Measurements from ENCODE around the gene SEMA3B.
"Not testable (repeated sequence)": the region's sequence is repeated elsewhere in the genome, so short reads cannot be mapped to it uniquely, and the experiment has no call there.

The SEMA3B gene

DNA sequence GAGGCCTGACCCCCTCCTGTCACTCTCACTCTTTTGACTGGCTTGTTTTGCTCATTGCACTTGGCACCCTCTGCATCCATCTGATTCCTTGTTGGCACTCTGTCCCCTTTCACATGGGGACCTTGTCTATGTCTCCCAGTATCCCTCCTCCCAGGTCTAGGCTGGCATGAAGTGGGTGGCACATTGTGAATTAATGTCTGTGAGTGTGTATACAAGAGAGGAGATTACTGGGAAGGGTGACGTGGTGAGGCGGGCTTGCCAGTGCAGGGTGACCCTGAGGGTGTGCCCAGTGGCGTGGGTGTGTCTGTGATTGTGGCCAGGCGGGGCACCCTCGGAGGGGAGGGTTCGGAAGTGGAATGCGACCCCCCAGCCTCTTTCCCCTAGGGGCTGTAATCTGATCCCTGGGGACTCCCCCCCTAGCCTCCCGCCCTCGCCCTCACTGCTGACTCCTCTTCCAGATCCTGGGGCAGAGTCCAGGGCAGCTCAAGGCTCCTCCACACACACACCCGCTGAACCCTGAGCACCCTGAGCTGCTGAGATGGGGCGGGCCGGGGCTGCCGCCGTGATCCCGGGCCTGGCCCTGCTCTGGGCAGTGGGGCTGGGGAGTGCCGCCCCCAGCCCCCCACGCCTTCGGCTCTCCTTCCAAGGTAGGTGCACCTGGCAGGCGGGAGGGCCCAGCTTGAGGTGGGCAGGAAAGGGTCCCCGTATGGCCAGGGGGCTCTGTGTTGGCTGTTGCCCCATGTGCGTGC, at the start of gene SEMA3B:
SEMA3B (plus strand) TSS at position 445 of the 749 bp plus-strand sequence; CDS start at position 539, 94 bp downstream.
- DNase-seq, result no peak

DNA sequence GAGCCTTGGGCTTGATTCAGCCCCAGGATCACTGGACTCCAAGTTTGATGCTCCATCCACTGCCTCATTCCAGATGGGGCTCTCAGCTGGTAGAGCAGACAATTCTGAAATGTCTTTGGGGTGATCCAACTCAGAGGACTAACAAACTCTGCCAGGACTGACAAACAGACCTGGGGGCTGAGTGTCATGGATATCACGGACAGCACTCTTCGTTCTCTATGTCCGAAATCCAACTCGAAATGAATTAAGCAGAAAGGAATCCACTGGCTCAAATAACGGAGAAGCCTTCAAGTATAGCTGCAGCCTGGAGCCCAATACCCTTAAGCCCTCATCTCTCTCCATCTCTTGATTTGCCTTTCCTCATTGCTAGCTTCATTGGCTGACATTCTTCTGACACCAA, 49.7 kb upstream of the SEMA3B start:
- DNase-seq, result no peak

DNA sequence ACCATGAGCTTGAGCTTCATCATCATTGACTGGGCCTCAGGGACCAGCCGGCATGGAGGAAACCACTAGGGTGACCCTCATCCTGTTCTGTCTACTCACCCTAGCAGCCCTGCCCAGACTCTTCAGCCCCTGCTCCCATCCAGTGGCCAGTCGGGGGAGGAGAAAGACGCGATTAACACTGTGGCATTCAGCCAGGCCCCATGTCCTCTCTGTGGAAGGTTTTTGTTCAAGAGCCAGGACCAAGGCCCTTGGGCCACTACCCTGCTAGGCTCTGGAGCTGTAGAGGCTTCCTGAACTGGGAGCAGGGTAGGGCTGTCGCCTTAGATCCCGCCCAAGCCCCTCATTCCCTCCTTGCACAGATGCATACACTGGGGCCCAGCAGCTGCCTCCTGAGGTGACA, 48.8 kb upstream of the SEMA3B start:
- DNase-seq, result no peak

DNA sequence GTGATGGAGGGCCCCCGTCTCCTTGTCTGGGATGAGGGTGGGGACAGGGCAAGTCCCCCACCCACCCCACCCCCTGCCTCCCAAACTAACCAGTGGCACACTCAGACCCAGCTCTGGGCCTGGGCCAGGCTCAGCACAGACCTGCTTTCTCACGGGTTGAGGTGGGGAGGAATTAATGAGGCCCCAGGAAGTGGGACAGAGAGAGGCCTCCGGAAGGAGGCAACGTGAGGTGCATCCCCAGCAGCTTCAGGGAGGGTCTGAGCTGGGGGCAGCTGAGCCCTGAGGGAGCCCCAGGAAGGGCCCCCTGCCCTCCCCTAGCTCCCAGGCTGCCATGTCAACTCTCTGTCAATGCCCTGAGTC, 47.9 kb upstream of the SEMA3B start:
- no peak for DNase-seq

DNA sequence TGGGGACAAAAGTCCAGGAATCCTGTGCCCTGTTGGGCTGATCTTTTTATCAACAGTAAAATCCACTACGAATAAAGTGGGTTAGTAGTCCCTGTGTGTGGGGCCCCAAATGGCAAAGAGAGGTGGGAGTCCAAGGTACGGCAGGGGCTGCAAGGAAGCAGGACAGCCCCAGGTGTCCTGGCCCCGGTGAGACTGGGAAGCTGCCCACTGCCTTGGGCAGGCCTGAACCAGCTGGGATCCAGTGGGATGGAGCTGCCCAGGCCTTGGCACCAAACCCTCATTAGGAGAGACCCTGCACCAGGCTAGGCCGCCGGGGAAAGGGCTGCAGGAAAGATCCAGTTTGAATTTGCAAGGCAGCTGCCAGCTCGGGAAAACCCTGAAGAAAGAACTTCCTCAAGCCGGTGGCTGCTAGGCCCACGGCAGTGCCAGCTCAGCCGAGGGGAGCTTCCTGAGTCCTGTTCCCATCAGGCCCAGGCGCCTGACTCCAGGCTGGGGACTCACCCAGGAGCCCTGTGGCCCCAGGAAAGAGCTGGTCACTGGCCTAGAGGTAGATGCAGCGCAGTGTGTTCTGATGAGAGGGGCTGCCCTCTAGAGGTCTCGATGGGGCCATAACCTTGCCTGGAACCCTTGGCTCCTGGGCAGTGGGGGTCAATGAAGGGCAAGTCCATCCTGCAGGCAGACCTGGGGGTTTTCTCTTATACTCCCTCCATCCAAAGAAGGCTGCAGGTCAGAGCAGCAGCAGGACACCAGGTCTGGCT, 47.4 kb upstream of the SEMA3B start:
- DNase-seq, result no peak

DNA sequence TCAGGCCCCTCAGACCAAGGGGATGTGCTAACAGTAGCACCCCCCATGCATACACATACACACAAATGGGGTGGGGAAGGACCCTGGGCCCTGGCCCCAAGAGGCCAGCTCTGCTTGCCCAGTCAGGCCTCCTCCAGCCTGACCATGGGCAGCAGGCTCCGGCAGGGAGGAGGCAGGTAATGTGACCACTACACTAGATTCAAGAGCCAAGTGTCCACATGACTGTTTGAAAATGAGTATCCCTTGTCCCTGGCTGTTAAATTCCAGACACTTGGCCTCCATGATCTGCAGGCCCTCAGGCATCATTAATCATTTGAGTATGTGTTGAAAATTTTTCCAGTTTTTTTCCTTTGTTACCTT, 46.8 kb upstream of the SEMA3B start:
- no peak for DNase-seq

DNA sequence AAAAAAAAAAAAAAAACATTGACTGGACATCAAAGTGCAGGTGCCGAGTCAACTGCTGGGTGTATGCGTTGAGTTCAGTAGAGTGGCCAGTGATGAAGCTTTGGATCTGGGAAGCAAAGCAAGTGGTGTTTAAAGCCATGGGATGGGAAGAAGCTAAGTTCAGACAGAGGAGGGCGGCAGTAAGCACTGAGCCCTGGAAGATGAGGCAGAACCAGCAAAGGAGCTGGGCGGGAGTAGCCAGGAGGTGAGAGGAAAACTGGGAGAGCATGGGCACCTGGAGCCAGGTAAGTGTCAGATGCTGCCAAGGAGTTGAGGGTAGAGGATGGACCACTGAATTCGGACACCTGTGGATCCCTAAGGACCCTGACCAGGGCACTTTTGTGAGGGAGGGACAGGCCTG, 44.3 kb upstream of the SEMA3B start:
- DNase-seq, result no peak

DNA sequence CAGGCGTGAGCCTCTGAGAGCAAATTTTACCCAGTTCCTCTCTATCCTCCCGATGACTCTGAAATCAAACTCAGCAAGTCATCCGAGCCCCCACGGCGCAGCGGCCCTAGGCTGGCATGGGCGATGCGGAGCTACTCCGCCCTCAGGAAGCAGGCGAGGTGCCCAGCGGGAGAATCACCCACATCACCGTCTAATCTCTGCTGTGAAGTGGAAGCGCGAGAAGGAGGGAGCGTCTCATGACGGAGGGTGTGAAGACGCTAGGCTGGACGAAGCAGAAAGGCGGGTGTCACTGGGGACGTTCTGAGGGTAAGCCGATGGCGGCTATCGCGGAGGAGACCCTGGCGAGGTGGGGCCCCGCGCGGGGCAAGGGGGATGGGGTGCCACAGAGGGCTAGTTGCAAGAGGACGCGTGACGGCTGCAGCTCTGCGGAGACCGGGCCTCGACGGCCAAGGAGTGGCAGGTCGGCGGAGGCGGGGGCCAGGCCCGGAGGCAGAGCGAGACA, 42.0 kb upstream of the SEMA3B start:
- DNase-seq, result no peak

DNA sequence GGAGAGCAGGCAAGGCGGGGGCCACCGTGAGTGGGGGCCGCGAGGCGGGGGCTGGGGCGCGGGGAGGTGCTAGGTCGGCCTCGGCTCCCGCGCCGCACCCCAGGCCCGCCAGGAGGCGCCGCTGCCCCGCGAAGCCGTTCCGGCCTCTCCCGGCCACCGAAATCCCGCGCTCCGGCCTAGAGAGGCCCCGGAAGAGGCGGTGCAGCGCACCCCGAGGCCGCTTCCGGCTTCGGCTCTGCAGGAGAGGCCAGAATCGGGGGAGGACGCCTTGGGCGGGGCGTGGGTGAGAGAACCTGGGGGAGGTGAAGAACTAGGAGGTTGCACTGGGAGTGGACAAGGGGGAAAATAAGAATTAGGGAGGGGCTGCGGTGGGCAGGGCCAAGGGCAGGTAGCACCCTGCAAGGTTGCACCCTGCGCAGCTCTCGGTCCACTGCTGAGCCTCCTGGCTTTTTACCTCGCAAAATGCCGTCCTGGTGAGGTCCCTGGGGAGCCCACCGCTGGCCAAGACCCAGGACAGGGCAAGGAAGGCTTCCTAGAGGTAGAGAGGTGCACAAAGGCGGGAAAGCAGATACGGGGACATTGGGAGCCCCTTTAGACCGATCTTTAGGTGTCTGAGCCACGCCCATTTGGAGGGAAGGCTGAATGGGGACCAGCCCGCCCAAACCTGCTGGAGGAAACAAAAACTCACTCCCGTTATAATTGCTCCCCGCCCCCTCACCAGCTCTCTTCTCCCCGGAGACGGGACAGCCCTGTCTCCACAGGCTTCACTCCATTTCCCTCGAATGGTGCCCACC, 41.4 kb upstream of the SEMA3B start:
- DNase-seq, result peak; percentile 87

DNA sequence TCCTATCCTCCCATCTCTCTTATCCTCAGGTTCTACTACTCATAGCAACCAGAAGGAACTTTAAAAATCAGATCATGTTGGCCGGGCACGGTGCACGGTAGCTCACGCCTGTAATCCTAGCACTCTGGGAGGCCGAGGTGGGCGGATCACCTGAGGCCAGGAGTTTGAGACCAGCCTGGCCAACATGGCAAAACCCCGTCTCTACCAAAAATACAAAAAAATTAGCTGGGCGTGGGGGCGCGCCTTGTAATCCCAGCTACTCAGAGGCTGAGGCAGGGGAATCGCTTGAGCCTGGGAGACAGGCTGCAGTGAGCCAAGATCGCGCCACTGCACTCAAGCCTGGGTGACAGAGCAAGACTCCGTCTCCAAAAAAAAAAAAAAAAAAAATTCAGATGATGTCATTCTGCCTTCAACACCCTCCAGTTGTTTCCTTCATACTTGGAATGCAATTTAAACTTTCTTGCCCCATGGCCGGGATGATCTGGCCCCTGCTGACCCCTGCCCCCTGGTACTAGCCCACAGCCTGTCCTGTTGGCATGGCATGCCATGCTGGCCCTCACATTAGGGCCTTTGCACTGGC, 40.7 kb upstream of the SEMA3B start:
- not testable (repeated sequence) for DNase-seq

DNA sequence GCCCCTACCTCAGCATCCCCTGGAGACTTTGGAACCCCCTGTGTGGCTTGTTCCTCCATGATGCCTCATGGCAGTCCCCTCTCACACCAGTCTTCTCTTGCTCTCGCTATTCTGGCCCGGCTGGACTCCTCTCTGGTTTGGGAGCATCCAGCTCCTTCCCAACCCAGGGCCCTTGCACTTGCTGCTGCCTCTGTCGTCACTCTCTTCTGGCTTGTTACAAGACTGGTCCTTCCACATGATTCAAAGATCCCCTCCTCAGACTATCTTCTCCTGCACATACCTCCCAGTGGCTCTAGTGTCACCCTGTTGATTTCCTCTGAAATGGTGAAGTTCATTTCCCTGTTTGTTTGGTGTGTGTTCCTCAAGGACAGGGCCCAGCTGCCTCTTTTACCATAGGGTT, 39.5 kb upstream of the SEMA3B start:
- no peak for DNase-seq

DNA sequence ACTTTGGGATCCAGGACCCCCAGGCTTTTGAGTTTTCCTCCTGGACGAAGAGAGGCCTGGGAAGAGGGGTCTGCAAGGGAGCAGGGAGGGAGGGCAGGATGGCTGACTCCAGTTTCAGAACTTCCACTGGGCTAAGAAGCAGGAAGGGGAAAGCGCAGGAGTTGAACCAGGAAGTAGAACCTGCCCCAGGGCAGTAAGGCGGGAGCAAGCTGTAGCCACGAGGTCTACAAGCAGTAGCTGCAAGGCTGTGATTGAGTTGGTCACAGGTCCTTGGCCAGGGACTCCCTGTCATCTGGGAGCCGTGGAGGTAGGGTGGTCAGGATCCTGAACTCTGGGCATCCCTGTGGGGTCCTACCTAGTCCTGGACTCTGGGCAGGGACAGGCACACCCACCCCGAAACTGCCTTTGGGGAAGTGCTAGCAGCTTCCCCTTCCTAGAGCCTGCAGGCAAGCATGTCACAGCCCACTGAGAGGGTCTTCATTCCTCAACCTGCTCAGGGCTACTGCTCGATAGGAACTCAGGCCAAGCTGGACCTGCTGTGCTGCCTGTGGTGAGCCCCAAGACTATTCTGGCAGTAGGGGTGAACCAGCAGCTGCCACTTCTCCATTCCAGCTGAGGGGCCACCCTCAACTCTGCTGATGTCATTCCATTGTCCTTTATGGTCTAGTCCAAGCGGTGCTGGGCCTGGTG, 38.7 kb upstream of the SEMA3B start:
- no peak for DNase-seq

DNA sequence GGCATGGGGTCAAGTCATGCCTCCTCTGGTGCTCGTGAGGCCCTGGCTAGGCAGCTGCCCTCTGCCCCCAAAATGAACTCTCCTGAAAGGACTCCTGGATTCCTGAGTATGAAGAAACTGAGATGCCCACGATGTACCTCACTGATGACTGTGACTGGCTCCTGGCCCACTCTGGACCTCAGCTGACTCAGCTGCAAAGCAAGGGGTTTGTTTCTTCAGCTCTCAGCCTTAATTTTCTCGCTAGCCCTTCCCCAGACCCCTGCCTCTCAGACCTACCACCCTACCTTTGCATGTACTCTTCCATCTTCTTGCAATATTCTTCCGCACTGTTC, 38.2 kb upstream of the SEMA3B start:
- DNase-seq, result no peak

DNA sequence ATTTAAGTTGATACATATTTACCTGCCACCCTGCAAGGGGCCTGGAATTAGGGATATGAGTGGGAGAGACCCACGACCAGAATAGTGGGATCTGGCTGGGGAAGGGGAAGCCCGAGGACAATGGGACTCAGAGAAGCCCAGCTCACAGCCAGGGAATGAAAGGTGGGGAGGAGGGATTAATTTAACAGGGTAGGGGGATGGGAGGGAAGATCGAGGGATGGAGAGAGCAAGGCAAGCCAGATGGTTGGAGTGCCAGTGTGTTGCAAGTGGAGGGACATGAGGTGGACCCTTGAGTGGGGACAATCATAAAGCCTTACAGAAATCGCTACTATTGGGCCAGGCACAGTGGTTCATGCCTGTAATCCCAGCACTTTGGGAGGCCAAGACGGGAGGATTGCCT, 37.4 kb upstream of the SEMA3B start:
- no peak for DNase-seq

DNA sequence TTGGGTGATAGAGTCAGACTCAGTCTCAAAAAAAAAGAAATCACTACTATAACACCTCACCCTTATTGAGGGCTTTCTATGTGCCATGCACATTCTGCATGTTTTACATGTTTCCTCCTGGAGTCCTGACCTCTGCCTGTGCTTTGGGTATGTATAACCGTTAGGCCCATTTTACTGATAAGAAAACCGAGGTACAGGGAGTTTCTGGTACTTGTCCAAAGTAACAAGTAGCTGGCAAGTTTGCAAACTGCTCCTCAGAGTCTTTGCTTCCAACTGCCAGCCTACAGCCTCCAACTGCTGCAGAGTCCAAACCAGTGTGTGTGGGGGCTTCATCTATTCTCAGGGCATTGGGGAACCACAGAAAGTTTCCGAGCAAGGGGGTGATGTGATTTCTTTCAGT, 36.6 kb upstream of the SEMA3B start:
- no peak for DNase-seq

DNA sequence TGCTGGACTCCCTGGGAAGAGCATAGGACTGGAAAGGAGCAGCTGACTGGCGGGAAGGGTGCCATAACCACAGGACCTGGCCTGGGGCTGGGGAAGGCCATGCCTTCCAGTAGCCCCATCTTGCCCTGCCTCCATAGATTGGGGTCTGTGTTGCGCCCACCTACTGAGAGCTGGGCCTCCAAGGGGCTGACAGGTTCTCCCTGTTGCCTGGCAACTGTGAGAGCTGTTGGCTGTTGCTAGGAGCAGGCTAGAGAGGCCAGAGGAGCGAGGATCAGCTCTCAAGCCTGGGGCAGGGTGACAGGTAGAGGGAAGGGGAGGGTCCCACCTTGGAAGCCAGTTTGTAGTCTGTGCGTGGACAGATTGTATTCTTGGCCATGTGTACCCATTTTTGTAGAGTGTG, 35.8 kb upstream of the SEMA3B start:
- DNase-seq, result no peak

DNA sequence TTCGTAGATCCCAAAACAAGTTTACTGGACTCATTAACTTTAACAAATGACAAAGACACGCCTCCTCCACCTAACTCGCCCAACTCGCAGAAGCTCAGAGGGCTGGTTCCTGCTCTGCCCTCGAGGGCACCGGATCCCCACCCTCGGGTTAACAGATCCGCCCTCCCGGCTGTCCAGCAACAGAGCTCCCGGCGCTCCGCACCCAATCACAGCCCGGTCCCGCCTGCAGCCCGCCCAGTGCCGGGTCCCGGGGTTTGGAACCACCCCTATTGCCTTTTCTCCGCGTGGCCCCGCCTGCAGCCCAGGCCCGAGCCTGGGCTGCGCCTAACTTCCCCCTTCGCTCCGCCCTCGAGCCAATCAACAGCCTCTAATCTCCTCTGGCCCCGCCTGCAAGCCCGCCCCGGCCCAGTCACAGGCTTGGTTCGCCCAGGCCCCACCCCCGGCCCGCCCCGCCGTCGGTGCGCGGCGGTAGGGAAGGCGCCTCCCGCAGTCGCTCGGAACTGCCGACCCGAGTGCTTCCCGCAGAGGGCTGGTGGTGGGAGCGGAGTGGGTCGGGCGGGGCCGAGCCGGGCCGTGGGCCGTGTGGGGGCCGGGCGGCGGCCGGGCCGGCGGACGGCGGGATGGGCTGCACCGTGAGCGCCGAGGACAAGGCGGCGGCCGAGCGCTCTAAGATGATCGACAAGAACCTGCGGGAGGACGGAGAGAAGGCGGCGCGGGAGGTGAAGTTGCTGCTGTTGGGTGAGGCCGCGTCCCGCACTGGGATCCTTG, 33.0 kb upstream of the SEMA3B start, which contains the start of gene GNAI2:
GNAI2 (plus strand) TSS at position 489 of the 768 bp plus-strand sequence; CDS start at position 621, 132 bp downstream.
- peak; percentile 98 for DNase-seq

DNA sequence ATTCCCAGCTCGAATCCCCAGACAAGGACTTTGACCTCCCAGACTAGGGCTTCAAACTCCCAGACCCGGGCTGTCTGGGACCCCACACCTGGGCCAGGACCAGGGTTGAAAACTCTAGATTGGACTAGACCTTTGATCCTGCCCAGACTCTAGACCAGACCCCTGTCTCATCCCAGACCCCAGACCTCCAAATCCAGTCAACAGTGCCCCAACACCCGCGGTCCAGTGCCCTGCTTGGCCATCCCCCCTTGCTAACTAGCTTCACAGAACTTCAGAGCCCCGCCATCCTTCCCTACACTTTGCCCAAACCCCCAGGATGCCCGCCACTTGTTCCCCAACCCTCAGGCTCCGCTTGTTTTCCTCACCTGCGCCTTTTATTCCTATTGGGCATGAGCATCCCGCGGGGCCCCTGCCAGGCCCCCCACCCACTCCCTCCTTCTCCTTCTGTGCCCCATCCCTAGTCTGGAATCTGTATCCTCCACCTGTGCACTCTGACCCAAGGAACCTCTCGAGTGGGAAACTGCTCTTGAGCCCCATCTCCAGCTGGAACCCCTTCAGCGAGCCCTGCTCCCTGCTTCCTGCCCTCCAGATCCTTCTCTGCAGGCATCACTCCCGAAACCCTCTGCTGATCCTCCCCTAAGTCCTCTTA, 32.3 kb upstream of the SEMA3B start:
- no peak for DNase-seq

DNA sequence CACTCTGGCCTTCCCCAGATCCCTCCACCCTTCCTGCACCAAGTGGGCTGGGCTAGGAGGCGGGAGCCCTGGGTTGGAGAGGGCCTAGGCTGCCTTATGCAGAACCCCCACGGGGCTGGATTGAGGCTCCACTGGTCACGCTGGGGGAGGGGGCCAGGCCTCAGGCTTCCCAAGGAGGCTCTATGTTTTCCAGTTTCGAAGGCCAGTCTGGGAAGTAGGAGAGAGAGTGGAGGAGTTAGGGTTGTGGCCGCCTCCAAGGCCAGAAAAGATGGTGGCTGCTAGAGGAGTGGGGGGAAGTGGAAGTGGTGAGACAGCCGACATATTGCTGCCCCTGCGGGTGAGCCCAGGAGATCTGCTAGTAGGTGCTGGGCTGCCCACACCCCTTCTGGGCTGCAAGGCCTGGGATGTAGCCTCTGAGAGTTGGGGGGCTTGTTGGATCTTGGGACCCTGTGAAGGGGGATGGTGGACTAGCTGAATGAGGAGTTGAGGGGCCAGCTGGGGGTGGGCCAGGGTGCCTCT, 31.8 kb upstream of the SEMA3B start:
- DNase-seq, result no peak

DNA sequence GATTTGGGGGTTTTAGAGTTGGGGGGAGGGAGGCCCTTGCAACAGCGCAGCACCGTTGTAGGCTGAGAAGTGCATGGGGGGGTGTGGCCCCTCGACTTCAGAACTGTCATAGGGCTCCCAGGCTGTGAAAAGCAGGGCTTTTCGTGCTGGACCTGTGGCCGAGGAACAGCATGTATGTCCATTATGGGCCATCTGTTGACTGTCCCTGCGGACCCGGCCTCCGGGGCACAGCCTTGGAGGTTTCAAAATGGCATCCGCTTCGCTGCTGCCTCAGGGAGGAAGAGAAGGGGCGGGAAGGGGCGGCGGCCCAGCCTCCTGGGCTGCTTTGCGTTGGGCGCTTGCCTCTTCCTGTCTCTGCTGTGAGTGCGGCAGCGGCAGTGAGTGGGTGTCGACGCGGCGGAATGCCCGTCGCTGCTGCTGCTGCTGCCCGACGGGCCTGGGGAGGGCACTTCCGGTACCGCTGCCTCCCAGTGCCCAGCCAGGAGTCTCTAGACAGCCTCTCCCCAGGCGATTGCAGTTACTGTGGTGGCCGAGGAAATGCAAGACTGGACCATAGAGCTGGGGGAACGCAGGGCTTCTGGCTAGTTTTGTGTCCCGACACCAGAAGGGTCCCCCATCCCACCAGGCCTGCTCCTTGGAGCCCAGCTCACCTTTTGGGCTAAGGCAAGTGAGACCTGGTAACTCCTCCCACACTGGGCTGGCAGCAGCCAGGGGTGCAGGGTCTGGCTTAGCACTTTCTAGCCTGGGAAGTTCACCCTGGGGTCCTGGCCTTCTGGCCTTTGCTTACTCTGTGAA, 31.0 kb upstream of the SEMA3B start:
- peak; percentile 82 for DNase-seq

All from stimulated activated CD4-positive, alpha-beta T cell treated with anti-CD3 and anti-CD28 coated beads, Interleukin-12 subunit alpha, Interleukin-12 subunit beta, amount 100 ng/mL, for 4 hours (primary cell).